ENCODE data around the gene USP36. TPM values are rescaled to one million over a fixed set of nuclear protein-coding genes. Genes with fewer than 3 reads are reported as not detected.

The USP36 gene
- total and polyA plus RNA-seq, 12 donors = 10.0 to 28.8 (median 24.8) TPM

- Histone ChIP-seq H3K4me1 (peaks cover 0 to 39% (median 8%) of the 10 kb centered on the region in 9 donors), H3K9me3 (no peaks in the 10 kb centered on the region), H3K27me3 (no peaks in the 10 kb centered on the region), H3K4me3 (no peak overlapping the region), H3K36me3 (peaks cover under 1 to 100% (median 87%) of the 10 kb centered on the region in 9 donors), H3K27ac (peak overlapping the region in 7 of 10 donors; percentile 46 to 87 (median 56))
- ATAC-seq (peak in 6 of 8 donors; percentile 54 to 81 (median 63)), DNase-seq (no peak)
- 48 to 49% methylated on average over 6 of the region's 6 CpGs for WGBS, 2 donors
- no peak for TF ChIP-seq CTCF (IDR thresholded peaks at IDR 0.05)
- intact Hi-C loops (cut with DNase I) = no loop called here
These were observed 21.7 kb downstream of the USP36 start for GRCh38 chr17:78818932-78819331.

GRCh38 chr17:78818152-78818846 lies 22.3 kb downstream of the USP36 start:
- Histone ChIP-seq H3K27ac (peak overlapping the region in 6 of 10 donors; percentile 26 to 87 (median 52)), H3K4me1 (peaks cover 2 to 44% (median 14%) of the 10 kb centered on the region in 9 donors), H3K4me3 (no peak overlapping the region), H3K36me3 (peaks cover 0 to 100% (median 91%) of the 10 kb centered on the region in 9 donors), H3K9me3 (no peaks in the 10 kb centered on the region), H3K27me3 (no peaks in the 10 kb centered on the region)
- DNase-seq (no peak), ATAC-seq (no peak)
- intact Hi-C loops (cut with DNase I) = no loop called here
- WGBS, 2 donors = 85 to 87% methylated on average over 19 of the region's 19 CpGs
- no peak for TF ChIP-seq CTCF (IDR thresholded peaks at IDR 0.05)

GRCh38 chr17:78817123-78817522 lies 23.5 kb downstream of the USP36 start:
- TF ChIP-seq CTCF (IDR thresholded peaks at IDR 0.05) = no peak
- ATAC-seq (peak in 1 of 8 donors; percentile 19), DNase-seq (no peak)
- H3K9me3 ChIP-seq = no peaks in the 10 kb centered on the region
- H3K27me3 ChIP-seq = no peaks in the 10 kb centered on the region
- H3K36me3 ChIP-seq = peaks cover 0 to 100% (median 92%) of the 10 kb centered on the region in 9 donors
- 88 to 92% methylated on average over 6 of the region's 6 CpGs for WGBS, 2 donors
- H3K4me1 ChIP-seq = peaks cover 4 to 47% (median 19%) of the 10 kb centered on the region in 9 donors
- H3K27ac ChIP-seq = peak overlapping the region in 1 of 10 donors; percentile 87
- no peak overlapping the region for H3K4me3 ChIP-seq
- intact Hi-C loops (cut with DNase I) = no loop called here

- ATAC-seq (no peak), DNase-seq (no peak)
- Histone ChIP-seq H3K36me3 (peaks cover 0 to 100% (median 92%) of the 10 kb centered on the region in 9 donors), H3K27me3 (no peaks in the 10 kb centered on the region), H3K4me3 (no peak overlapping the region), H3K4me1 (peaks cover 4 to 47% (median 19%) of the 10 kb centered on the region in 9 donors), H3K27ac (no peak overlapping the region), H3K9me3 (no peaks in the 10 kb centered on the region)
- TF ChIP-seq CTCF (IDR thresholded peaks at IDR 0.05) = no peak
- 97 to 98% methylated on average over 7 of the region's 7 CpGs for WGBS, 2 donors
- intact Hi-C loops (cut with DNase I) = no loop called here
These were observed 24.9 kb downstream of the USP36 start for GRCh38 chr17:78815696-78816095.

Data from heart right ventricle (tissue), 16 donors.